GM18507 (cell line): ENCODE measurements around the gene PCNX1.
A peak's percentile ranks its signal among the peaks of the same experiment; 100 is the strongest.

Experiments used
- DNase-seq: peaks from one replicate; pipeline ENCODE4 v3.0.0; 2011; ENCODE audit warnings: low read depth; ENCODE audit not compliant: insufficient read length; ENCODE audit errors: extremely low spot score
- FAIRE-seq: peaks from 2 replicates; lab custom pipeline; 2011; peaks lifted over from hg19 to GRCh38; lab: Jason Lieb, UNC

PCNX1 gene

DNA sequence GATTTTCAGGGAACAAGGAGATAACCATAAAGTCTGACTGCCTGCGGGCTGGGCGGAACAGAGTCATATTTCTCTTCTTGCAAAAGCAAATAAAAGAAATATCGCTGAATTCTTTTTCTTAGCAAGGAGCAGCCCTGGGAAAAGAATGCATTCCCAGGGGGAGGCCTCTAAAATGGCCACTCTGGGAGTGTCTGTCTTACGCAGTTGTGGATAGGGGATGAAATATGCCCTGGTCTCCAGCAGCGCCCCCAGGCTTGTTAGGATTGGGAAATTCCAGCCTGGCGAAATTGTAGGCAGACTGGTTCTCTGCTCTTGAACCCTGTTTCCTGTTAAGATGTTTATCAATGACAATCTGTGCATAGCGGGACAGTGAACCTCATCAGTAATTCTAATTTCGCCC lies 40.5 kb downstream of the PCNX1 start:
- no peak for DNase-seq
- no peak for FAIRE-seq

DNA sequence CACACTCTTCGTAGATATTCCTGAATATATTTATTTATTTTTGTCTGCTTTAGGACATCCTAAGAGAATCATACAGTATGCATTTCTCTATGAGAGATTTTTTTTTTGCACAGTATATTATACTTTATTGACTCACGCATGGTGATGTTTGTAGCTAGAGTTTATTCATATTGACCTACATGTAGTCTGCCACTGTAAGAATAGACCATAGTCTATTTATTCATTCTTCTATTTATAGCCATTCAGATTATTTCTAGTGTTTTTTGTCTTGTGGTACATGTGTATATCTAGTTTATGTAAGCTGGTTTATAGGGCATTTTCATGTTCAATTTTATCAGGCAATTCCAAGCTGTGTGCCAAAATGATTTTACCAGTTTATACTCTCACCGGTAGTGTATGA lies 45.2 kb downstream of the PCNX1 start:
- DNase-seq (no peak), FAIRE-seq (no peak)

DNA sequence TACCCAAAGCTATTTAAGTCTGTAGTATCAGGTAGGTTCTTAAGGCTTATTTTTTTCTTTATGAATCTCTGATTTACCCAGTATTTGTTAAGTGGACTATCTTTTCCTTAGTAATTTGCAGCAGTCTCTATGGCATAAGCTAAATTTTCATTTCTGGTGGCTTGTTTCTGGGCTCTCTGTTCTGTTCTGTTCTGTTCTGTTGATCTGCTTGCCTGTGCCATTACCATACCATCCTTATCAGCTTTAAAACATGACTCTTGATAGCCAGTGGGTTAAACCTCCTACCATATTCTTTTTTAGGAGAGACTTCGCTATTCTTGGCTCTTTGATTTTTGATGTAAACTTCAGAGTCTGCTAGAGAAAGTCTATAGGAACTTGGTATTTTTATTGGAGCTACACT lies 46.8 kb downstream of the PCNX1 start:
- FAIRE-seq (no peak), DNase-seq (no peak)

DNA sequence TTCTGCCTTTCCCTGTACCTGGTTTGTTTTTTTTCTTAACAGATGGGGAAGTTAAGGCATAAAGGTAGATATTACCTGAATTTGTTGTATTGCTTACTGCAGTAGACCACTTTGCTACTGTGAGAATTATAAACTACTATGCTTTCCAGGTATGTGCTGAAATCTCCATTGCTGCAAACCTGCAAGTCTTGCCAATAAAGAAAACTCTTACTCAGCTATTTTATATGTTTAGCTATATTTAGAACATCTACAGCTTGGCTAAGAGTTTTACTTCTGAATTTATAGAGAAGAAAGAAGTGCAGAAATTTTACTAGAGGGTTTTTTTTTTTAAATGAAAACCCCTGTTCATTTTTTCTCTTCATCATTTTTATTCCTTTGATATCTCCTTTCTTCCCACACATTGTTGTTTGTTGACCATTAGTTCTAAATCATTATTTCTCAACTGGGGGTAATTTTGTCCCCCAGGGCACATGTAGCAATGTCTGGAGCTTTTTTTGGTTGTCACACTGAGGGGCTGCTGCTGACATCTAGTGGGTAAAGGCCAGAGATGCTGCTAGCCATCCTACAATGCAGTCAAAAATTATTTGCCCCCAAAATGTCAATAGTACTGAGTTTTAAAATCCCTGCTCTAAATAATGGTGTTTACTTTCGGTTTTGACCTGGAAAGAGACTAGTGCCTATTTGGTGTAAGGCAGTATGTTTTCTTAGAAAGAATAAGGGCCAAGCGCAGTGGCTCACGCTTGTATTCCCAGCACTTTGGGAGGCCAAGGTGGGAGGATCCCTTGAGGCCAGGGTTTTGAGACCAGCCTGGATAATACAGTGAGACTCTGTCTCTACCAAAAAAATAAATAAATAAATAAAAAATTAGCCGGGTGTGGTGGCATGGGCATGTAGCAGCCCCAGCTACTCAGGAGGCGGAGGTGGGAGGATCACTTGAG lies 48.6 kb downstream of the PCNX1 start:
- DNase-seq = no peak

DNA sequence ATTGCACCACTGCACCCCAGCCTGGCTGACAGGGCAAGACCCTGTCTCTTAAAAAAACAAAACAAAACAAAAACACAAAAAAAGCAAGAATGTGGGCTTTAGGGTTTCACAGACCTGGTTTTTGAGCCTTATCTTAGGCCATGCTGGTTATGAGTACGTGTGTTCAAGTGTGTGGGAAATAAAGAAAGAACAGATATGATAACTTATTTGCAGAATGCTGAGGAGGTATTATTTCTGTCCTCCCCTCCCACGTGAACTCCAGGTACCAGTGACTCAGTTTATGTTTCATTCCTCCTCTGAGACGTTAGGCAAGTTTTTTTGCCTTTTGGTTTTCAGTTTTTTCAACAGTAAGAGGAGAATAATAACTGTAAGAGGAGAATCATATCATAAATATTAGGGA lies 49.3 kb downstream of the PCNX1 start:
- FAIRE-seq (peak; percentile 53), DNase-seq (no peak)

More for the DNA sequence above, 48.6 kb downstream of the PCNX1 start:
- peak; percentile 77 for FAIRE-seq

DNA sequence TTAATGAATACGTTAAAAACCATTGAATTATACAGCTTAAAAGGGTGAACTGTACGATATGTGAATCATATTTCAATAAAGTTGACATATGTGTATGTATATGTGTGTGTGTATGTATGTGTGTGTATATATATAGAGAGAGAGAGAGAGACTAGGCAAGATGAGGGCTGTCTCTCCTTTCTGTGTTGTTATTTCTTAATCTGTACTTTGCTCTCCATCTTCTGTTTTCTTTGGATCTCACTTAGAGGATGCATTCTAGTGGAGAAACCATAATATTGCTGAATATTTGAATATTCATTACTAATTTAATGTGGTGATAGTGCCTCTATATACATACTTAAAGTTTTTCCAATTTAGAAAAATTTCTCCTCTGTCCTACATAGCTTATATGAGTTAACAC lies 50.5 kb downstream of the PCNX1 start:
- FAIRE-seq (no peak), DNase-seq (no peak)

- FAIRE-seq = no peak
These were observed 55.7 kb downstream of the PCNX1 start for GRCh38 chr14:70962935-70963334.

DNA sequence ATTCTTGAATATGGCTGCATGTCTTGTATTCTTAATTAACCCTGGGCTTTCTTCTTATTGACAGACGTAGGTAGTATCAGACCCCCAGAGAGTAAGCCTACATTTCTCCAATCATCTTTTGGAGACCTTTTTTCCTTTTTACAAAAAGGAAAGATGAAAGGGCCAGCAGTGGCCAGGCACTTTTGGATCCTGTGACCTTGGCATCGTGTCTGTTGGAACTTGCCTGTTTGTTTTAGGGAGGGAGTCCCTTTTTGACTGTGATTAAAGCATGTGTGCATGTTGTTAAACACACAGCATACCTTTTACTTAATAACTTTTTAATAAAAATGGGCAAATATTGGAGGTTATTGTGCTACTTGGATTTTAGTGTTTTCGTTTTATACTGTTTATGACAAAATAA lies 57.2 kb downstream of the PCNX1 start:
- DNase-seq = no peak
- no peak for FAIRE-seq

More at GRCh38 chr14:70962935-70963334, 55.7 kb downstream of the PCNX1 start:
- no peak for DNase-seq

DNA sequence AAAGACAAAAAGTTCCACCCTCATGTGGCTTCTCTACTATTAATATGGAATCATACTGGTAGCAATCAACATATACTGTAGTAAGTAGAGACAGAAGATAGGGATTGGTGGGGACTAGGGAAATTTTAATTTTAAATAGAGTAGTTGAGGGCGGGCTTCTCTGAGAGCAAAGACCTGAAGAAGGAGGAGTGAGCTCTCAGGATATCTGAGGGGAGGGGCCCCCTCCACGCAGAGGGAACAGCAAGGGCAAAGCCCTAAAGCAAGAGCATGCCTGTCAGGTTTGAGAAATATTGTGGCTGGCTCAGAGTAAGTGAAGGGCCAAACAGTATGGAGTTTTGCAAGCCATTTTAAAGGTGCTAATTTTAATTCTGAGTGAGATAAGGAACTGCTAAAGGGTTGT lies 64.3 kb downstream of the PCNX1 start:
- FAIRE-seq (no peak), DNase-seq (no peak)

GRCh38 chr14:70972107-70972976 lies 65.1 kb downstream of the PCNX1 start:
- DNase-seq (peak; percentile 14), FAIRE-seq (peak; percentile 92)

GRCh38 chr14:70976591-70976990 lies 69.3 kb downstream of the PCNX1 start:
- DNase-seq = no peak
- no peak for FAIRE-seq

DNA sequence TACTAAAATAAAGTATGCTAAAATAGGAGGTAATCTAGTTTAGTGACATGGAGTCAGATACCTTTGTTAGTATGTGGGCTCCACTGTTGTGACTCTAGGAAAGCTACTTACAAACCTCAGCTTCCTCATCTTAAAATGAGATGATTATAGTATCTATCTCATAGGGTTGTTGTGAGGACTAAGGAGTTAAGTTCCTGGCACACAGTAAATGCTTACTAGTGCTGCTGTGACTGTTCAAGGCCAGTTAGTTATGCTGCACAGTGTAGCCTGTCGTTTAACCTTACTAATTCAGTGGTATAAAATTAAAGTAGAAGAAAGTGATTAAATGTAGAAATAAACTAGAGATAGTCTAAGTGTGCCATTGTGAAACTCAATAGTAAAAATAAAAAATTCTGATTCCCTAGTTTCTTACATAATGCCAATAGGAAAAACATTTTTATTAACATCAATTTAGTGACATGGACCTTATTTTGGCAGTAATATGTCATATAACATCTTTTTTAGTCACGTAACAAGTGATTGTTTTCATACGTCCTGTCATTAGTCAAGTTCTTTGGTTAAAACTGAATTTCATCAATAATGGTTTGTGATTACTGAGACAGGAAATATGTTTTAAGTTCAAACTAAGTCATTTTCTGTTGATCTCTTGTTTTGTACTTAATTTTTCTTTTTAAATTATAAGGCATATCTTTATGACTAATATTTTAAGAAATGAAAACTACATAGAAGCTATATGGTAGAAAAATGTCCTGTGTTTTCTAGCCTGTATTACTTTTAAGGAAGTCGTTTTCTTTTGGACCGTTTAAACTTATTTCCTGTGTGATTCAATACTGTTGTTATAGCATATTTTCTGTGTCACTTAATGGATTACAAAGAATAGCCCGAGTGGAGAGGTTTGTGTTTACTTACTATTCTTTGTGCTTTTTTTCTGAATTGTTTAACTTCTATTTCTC lies 74.0 kb downstream of the PCNX1 start:
- DNase-seq (no peak), FAIRE-seq (no peak)

GRCh38 chr14:70982200-70982599 lies 74.9 kb downstream of the PCNX1 start:
- DNase-seq (no peak), FAIRE-seq (peak; percentile 36)

DNA sequence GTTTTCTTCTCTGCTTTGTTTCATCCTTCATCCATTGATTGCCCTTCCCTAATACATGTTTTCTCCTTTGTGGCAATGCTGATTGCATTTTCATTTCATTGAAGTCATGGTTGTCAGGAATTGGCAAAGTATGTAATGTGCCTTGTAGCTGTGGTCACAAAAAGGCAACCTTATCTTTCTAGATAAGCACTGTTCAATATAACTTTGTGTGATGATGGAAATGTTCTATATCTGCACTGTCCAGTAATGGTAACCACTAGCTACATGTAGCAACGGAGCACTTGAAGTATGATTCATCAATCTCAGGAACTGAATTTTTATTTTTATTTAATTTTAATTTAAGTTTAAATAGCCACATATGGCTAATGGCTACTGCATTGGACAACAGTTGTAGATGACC lies 79.8 kb downstream of the PCNX1 start:
- no peak for FAIRE-seq

GRCh38 chr14:70988452-70988851 lies 81.2 kb downstream of the PCNX1 start:
- no peak for FAIRE-seq
- no peak for DNase-seq

More for the DNA sequence above, 79.8 kb downstream of the PCNX1 start:
- DNase-seq = no peak

- FAIRE-seq (no peak), DNase-seq (no peak)
These were observed 86.7 kb downstream of the PCNX1 start for GRCh38 chr14:70993931-70994330.

DNA sequence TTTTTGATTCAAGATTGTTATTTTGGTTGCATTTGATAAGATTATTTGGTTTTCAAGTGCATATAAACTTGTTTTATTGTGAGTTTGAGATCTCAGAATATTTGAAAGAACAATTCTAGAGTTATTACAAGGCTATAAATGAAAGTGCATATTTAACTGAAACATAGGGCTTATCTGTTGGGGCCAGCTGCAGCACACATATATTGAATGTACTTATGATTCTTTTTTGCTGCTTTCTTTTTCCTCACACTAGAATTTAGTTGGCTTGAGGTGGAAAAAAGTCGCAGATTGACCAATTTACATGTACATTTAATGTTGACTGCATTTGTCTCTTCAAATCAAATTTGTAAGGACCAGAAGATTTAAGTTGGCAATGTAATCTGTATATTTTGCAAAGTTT lies 88.0 kb downstream of the PCNX1 start:
- FAIRE-seq = no peak
- DNase-seq = no peak

DNA sequence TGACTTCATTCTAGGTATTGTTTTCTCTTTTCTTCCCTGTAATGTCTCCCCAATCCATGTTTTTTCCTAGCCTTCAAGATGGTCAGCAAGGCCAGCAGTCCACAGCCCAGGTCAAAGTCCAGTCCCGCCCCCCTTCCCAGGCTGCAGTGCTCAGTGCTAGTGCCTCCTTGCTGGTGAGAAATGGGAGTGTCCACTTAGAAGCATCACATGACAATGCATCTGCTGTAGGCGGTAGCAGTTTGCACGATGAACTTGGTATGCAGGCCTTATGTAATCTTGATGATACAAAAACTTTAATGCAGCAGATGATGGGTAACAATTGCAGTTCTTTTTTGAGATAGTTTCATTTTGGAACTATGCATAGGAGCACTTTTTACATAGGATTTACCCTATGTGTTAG lies 88.4 kb downstream of the PCNX1 start:
- no peak for FAIRE-seq
- DNase-seq = no peak

DNA sequence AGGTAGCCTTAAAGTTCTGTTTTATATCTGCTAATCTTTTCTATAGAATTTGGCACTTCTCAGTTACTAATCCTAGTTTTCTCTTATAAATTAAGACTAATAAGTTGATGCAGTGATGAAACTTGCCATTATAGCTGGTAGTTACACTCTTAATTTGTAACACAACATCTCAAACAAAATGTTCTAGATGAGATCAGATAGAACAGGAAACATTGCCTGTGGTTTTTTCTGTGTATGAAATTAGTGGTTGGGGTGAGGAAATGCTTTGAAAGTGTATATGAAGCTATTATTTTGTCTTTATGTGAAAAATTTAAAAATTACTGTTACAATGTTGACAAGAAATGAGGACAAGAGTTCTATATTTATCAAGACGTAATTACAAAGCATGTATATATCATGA lies 91.9 kb downstream of the PCNX1 start:
- DNase-seq (no peak), FAIRE-seq (no peak)
